Upper lobe of left lung (tissue), 4 donors: ENCODE results near the gene CNTFR.

Experiments used
- CTCF ChIP-seq, 6 experiments: fragments of 450-650 bp in 4 of 6; fragments of 200-600 bp in 2 of 6; sonication (generic) in 2 of 6; IDR thresholded peaks; one replicate each; pipeline ENCODE4 v1.5.1; 2016 to 2019; ENCODE audit warnings: antibody characterized with exemption in 6 of 6
- POLR2A ChIP-seq, 4 donors: fragments of 450-650 bp; IDR thresholded peaks; one replicate each; pipeline ENCODE4 v1.5.1; 2016 to 2017; ENCODE audit warnings: antibody characterized with exemption in 4 of 4, mild to moderate bottlenecking in 2 of 4
- POLR2AphosphoS5 ChIP-seq, 2 donors: sonication (generic); formaldehyde crosslinking; IDR thresholded peaks; one replicate each; pipeline ENCODE4 v1.5.1; 2017; ENCODE audit warnings: antibody characterized with exemption in 2 of 2

DNA sequence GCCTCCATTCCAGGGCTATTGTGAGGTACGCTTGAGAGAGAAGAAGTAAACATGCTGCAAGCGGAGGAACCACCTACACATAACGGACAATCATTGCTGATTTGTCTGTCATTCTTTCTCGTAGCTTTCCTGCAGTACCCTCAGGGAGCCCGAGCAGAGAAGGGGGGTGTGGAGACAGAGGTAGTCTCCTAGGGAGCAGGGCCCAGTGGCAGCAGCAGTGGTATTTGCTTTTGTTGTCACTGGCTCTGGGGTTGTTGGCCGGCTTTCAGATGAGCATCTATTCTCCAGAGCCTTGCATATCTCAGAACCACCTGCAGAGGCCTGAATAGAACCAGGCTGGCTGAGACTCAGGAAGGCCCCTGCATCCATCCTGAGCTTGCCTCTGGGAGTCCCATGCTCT lies 86.6 kb downstream of the CNTFR start:
- TF ChIP-seq CTCF (IDR thresholded peaks at IDR 0.05) (no peak), POLR2AphosphoS5 (IDR thresholded peaks at IDR 0.05) (no peak), POLR2A (IDR thresholded peaks at IDR 0.05) (no peak)
